Bronchial epithelial cell (primary cell): ENCODE measurements around the gene TSPEAR. TPM values are rescaled to one million over a fixed set of nuclear protein-coding genes. Genes with fewer than 3 reads are reported as not detected.
"Not testable (repeated sequence)": the region's sequence is repeated elsewhere in the genome, so short reads cannot be mapped to it uniquely, and the experiment has no call there.

Experiments
- DNase-seq: peaks from one replicate; pipeline ENCODE4 v3.0.0-alpha.2; 2010; ENCODE audit warnings: low read depth
- FAIRE-seq: peaks from 2 replicates; lab custom pipeline; 2011; peaks lifted over from hg19 to GRCh38; lab: Jason Lieb, UNC
- H3K27me3 ChIP-seq: 2 replicates; pipeline ENCODE4 v1.5.1; 2011; ENCODE audit warnings: low read length; ENCODE audit not compliant: control insufficient read depth, insufficient read depth
- H3K36me3 ChIP-seq: 2 replicates; pipeline ENCODE4 v1.5.1; 2011; ENCODE audit warnings: low read length; ENCODE audit not compliant: control insufficient read depth, insufficient read depth
- H3K4me3 ChIP-seq: 2 replicates; pipeline ENCODE4 v1.5.1; 2011; ENCODE audit warnings: mild to moderate bottlenecking, low read depth, low read length, control low read depth
- CTCF ChIP-seq: IDR thresholded peaks from 2 replicates; pipeline ENCODE4 v1.5.1; 2011; ENCODE audit warnings: mild to moderate bottlenecking, moderate library complexity, low read length, control low read depth, inconsistent platforms; ENCODE audit not compliant: insufficient read depth, severe bottlenecking
- total RNA-seq: library from RNA; depleted of rRNA; stranded (reverse); fragments of >200 nt; gene quantifications from 2 replicates; pipeline ENCODE4 v1.2.1, GENCODE V29; 2014

Gene TSPEAR
- total RNA-seq, 1 donor from 2014 or later = not detected

- no peak for FAIRE-seq
- H3K27me3 ChIP-seq = no peaks in the 10 kb centered on the region
- DNase-seq = no peak
- TF ChIP-seq CTCF = no peak
- H3K4me3 ChIP-seq = no peak overlapping the region
- H3K36me3 ChIP-seq = no peaks in the 10 kb centered on the region
Observed at GRCh38 chr21:44644878-44645277, 66.5 kb downstream of the TSPEAR start.

GRCh38 chr21:44643741-44644310, 67.5 kb downstream of the TSPEAR start:
- no peaks in the 10 kb centered on the region for H3K27me3 ChIP-seq
- no peak overlapping the region for H3K4me3 ChIP-seq
- no peaks in the 10 kb centered on the region for H3K36me3 ChIP-seq
- TF ChIP-seq CTCF = no peak
- no peak for DNase-seq
- peak; percentile 83 for FAIRE-seq

DNA sequence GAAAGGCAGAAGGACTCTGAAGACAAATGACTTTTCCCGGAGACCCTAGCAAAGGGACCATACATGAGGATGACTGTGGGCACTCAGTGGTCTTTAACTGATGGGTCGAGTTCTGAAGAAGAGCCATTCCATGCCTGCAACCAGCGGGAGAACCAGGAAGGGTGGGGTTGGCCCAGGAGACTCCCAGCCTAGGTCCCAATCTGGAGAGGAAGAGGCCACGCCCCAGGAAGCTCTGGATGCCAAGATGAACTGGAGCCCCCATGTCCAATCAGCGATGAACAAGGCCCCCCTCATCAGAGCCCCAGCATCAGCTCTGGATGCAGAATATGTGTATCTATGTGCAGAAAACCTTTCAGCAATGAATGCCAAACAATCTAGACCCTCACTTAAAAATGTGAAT, 70.6 kb downstream of the TSPEAR start:
- no peaks in the 10 kb centered on the region for H3K27me3 ChIP-seq
- no peaks in the 10 kb centered on the region for H3K36me3 ChIP-seq
- TF ChIP-seq CTCF = no peak
- DNase-seq (no peak), FAIRE-seq (no peak)
- H3K4me3 ChIP-seq = no peak overlapping the region

GRCh38 chr21:44639331-44639655, 72.1 kb downstream of the TSPEAR start:
- no peak for TF ChIP-seq CTCF
- Histone ChIP-seq H3K4me3 (no peak overlapping the region), H3K27me3 (no peaks in the 10 kb centered on the region), H3K36me3 (no peaks in the 10 kb centered on the region)
- DNase-seq (no peak), FAIRE-seq (no peak)

- not testable (repeated sequence) for DNase-seq, H3K27me3 ChIP-seq, H3K36me3 ChIP-seq, H3K4me3 ChIP-seq
- FAIRE-seq = peak; percentile 81
Observed at GRCh38 chr21:44638506-44639330, 72.7 kb downstream of the TSPEAR start.

DNA sequence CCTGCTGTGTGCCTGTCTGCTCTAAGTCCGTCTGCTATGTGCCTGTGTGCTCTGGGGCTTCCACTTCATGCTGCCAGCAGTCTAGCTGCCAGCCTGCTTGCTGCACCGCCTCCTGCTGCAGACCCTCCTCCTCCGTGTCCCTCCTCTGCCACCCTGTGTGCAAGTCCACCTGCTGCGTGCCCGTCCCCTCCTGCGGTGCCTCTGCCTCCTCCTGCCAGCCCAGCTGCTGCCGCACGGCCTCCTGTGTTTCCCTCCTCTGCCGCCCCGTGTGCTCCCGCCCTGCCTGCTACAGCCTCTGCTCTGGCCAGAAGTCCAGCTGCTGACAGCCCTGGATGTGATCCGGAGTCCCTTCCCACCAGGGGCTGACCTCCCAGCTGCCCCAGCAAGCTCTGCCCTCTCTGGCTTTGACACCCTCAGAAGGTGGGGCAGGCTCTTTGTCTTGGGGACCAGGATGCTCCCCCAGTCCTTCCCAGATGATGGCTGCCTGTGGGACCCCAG, 73.5 kb downstream of the TSPEAR start:
- H3K36me3 ChIP-seq, H3K27me3 ChIP-seq, FAIRE-seq, H3K4me3 ChIP-seq, DNase-seq: not testable (repeated sequence)
